Uterus (tissue), 2 donors: ENCODE data around the gene MAPKBP1.

Source experiments
- POLR2A ChIP-seq, 2 donors: fragments of 450-650 bp; IDR thresholded peaks; one replicate each; pipeline ENCODE4 v1.6.1; 2016; ENCODE audit warnings: antibody characterized with exemption in 2 of 2, mild to moderate bottlenecking in 1 of 2, moderate library complexity in 1 of 2
- TF ChIP-seq, protein P1 (sequence below), 4 experiments: fragments of 200-600 bp in 2 of 4; fragments of 450-650 bp in 2 of 4; sonication (generic) in 2 of 4; IDR thresholded peaks; one replicate each; pipeline ENCODE4 v1.5.1; 2016 to 2019; ENCODE audit warnings: antibody characterized with exemption in 4 of 4, mild to moderate bottlenecking in 2 of 4, moderate library complexity in 1 of 4

DNA sequence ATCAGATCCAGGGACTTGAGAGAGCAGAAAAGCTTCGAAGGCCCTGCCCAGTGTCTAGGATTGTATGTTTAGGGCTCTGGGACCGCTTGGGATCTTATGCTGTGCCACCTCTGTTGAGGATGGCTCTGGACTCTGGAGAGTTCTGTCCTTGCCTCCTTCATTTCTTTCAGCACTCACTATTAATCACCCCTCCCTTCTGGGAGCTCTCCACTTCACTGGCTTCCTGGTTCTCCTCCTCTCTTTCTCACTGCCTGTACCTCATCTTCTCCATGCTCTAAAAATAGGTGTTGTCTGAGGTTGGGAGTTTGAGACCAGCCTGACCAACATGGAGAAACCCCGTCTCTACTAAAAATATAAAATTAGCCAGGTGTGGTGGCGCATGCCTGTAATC lies 17.3 kb downstream of the MAPKBP1 start:
- TF ChIP-seq, protein P1, sequence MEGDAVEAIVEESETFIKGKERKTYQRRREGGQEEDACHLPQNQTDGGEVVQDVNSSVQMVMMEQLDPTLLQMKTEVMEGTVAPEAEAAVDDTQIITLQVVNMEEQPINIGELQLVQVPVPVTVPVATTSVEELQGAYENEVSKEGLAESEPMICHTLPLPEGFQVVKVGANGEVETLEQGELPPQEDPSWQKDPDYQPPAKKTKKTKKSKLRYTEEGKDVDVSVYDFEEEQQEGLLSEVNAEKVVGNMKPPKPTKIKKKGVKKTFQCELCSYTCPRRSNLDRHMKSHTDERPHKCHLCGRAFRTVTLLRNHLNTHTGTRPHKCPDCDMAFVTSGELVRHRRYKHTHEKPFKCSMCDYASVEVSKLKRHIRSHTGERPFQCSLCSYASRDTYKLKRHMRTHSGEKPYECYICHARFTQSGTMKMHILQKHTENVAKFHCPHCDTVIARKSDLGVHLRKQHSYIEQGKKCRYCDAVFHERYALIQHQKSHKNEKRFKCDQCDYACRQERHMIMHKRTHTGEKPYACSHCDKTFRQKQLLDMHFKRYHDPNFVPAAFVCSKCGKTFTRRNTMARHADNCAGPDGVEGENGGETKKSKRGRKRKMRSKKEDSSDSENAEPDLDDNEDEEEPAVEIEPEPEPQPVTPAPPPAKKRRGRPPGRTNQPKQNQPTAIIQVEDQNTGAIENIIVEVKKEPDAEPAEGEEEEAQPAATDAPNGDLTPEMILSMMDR (IDR thresholded peaks at IDR 0.05), result no peak
- no peak for TF ChIP-seq POLR2A (IDR thresholded peaks at IDR 0.05)
